HUES48 (cell line): ENCODE results near the gene RPTOR.

ENCODE experiments used
- H3K27ac ChIP-seq: one replicate; pipeline ENCODE4 v1.7.0; 2013; ENCODE audit warnings: low read depth, low read length, inconsistent platforms
- H3K27me3 ChIP-seq: 2 replicates; pipeline ENCODE4 v1.6.1; 2013; ENCODE audit warnings: mild to moderate bottlenecking, low read length; ENCODE audit not compliant: control insufficient read depth, insufficient read depth
- H3K36me3 ChIP-seq: 2 replicates; pipeline ENCODE4 v1.6.1; 2013; ENCODE audit warnings: low read length; ENCODE audit not compliant: control insufficient read depth, insufficient read depth
- H3K4me1 ChIP-seq: 2 replicates; pipeline ENCODE4 v1.6.1; 2013; ENCODE audit warnings: mild to moderate bottlenecking, low read length; ENCODE audit not compliant: control insufficient read depth, insufficient read depth
- H3K4me3 ChIP-seq: 2 replicates; pipeline ENCODE4 v1.5.1; 2013; ENCODE audit warnings: mild to moderate bottlenecking, low read depth, low read length
- H3K9ac ChIP-seq: 2 replicates; pipeline ENCODE4 v1.6.1; 2013; ENCODE audit warnings: mild to moderate bottlenecking, low read depth, low read length, moderate library complexity
- H3K9me3 ChIP-seq: 2 replicates; pipeline ENCODE4 v1.6.1; 2013; ENCODE audit warnings: low read length; ENCODE audit not compliant: control insufficient read depth, insufficient read depth

Gene RPTOR

DNA sequence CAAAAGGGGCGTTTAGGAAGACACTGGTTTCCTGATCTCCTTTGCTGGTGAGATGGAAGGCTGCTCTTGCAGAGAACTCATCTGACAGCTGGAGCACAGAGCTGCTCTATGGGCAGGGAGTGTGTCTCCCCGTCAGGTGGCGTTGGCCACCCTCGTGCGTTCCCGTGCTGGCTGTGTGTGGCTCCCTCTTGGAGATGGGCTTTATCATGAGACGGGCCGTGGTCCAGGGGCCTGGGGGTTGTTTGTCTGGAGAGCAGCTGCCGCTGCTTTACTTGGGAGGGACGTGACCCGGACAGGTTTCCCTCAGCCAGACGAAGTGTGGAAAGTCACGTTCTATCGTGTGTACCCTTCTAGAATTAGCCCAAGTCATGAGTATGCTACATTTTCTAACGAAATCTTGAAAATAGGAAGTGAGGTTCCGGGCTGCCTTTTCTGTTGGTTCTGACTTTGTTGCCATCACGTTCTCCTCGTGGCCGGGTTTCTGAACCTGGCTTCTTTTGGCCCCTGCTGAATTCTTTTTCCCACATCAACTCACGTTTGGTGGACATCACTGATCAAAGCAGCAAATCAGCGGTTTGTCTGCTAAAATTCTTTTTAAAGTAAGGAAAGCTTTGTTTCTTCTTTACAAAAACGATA, 341.4 kb downstream of the RPTOR start:
- H3K27me3 ChIP-seq: no peaks in the 10 kb centered on the region
- H3K27ac ChIP-seq: no peak overlapping the region
- H3K36me3 ChIP-seq: 0 out of 2 replicates have a peak, but pooled peaks cover 17% of the 10 kb centered on the region
- H3K9ac ChIP-seq: no peak overlapping the region
- H3K4me3 ChIP-seq: no peak overlapping the region
- H3K9me3 ChIP-seq: no peaks in the 10 kb centered on the region
- no peaks in the 10 kb centered on the region for H3K4me1 ChIP-seq

DNA sequence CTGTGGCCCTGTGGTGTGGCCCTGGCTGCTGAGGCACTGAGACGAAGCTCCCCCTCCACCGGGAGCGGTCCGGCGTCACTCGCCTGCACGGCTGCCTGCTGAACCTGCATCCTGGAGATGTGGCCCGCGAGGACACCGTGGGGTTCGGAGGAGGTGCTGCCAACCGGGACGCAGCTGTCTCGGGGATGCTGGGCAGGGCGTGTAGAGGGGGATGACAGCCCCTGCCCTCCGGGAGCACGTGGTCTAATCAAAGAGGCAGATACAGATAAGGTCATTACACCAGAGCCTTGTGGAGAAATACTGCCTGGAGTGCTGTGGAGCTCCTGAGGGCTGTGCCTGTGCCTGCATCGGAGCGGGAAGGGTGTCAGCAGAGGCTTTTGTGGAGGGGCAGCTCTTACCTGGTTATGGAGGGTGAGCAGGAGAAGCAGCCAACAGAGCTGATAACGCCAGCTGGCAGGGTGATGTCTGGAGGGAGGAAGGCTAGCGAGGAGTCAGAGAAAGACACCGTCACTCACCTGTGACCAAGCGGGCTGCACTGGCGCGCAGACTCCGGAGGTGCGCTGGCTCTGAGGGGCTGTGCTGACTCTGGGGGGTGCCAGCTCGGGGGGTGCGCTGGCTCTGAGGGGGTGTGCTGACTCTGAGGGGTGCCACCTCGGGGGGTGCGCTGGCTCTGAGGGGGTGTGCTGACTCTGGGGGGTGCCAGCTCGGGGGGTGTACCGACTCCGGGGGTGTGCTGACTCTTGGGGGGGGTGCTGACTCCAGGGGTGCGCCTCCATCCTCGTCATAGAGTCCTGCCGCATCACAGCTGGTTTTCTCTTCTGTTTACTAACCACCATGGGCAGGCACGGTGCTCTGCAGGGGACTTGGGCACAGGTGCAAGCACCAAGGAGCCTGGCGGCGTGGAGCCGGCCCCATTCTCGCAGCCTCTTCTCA, 342.3 kb downstream of the RPTOR start:
- no peaks in the 10 kb centered on the region for H3K27me3 ChIP-seq
- H3K27ac ChIP-seq: no peak overlapping the region
- 0 out of 2 replicates have a peak, but pooled peaks cover 20% of the 10 kb centered on the region for H3K36me3 ChIP-seq

DNA sequence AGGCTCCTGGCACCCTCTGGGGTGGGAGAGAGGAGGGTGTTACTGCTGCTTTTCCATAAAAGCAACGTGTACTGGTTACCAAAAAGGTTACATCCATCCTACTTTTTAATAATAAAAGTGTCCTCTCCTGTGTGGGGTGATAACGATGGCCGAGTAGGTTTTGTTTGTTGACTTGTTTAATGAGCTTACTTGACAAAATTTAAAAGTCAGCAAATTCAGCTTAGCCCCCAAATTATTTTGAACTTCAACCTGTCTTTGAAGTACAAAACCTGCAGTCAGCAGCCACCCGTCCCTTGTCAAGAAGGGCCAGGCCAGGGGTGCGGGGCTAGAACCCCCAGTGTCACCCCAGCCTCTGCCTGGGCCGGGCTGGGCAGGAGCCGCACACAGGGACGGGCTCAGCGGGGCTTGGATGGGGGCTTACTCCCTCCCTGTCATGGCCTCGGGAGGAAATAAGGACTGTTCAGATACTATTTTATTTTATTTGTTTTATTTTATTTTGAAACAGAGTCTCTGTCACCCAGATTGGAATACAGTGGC, 343.1 kb downstream of the RPTOR start:
- H3K27ac ChIP-seq: no peak overlapping the region
- no peak overlapping the region for H3K9ac ChIP-seq

More for the DNA sequence above, 342.3 kb downstream of the RPTOR start:
- H3K4me3 ChIP-seq: no peak overlapping the region
- H3K9ac ChIP-seq: no peak overlapping the region
- no peaks in the 10 kb centered on the region for H3K9me3 ChIP-seq
- no peaks in the 10 kb centered on the region for H3K4me1 ChIP-seq

DNA sequence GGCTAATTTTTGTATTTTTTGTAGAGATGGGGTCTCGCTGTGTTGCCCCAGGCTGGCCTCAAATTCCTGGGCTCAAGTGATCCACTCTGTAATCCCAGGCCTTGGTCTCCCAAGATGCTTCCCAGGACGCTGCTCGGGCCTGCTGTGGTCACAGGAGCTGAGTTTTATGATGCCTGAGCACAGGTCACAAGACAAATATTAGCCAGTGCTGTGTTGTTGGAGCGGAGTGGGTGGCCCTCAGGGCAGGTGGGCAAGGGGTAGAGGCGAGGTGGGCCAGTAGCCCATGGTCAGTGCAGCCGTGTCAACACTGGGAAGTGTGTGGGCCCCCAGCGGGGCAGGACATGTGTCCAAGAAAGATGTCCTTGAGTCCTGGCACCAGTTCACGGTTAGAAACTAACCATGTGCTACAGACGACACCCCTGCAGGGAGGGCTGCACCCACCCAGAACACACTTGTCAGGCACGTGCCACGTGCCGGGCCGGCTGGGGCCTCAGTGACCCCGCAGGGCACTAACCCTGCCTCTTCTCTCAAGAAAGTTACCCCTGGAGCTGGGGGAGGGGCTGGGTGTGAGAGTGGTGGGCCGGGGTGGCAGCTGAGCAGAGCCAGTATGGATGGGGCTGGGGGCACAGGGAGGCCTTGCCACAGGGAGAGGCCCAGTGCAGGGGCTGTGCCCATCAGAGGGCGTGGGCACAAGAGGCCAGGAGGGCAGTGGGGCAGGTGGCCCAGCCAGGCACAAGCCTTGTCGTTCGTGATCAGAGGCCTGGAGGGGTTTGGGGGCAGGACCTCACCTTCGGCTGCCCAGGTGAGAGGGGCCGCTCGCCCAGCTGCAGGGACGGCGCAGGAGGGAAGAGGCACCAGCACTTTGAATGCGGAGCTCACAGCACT, 343.9 kb downstream of the RPTOR start:
- Histone ChIP-seq H3K27me3 (no peaks in the 10 kb centered on the region), H3K9ac (no peak overlapping the region), H3K36me3 (peaks cover 34% of the 10 kb centered on the region), H3K27ac (no peak overlapping the region), H3K4me1 (no peaks in the 10 kb centered on the region), H3K4me3 (no peak overlapping the region), H3K9me3 (no peaks in the 10 kb centered on the region)

More for the DNA sequence above, 343.1 kb downstream of the RPTOR start:
- H3K4me3 ChIP-seq: no peak overlapping the region
- no peaks in the 10 kb centered on the region for H3K4me1 ChIP-seq
- H3K9me3 ChIP-seq: no peaks in the 10 kb centered on the region
- H3K36me3 ChIP-seq: peaks cover 28% of the 10 kb centered on the region; the same call in 1 of the 2 replicates
- no peaks in the 10 kb centered on the region for H3K27me3 ChIP-seq

DNA sequence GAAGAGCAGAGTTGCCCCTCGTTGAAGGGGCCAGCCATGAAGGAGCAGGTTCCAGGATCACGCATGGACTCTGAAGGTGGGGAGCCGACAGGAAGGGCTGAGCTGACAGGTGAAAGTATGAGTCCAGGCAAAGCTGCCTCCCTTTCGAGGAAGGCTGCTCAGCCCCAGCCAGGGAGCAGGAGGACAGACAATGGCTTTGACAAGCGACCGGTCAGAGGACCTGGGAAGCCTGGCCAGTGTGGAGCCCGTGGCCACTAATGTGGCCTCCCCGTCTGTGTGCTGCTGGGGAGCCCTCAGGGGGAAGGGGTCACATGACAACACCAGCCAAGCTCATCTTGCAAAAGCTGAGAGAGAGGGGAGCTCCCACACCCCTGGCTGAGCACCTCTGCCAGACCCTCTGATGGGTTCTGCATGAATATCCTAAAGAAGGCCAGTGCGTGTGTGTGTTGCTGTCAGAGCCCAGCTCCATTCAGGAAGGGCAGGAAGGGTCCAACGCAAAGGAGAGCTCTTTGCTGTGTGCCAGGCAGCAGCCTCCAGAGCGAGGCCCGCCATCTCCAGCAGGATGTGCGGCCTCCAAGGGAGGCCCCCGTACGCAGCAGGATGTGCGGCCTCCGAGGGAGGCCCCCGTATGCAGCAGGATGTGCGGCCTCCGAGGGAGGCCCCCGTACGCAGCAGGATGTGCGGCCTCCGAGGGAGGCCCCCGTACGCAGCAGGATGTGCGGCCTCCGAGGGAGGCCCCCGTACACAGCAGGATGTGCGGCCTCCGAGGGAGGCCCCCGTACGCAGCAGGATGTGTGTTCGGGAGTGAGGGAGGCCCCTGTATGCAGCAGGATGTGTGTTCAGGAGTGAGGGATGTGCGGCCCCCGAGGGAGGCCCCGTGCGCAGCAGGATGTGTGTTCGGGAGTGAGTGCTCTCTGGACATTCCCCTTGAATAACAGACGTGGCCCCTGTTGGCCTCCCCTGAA, 344.9 kb downstream of the RPTOR start:
- Histone ChIP-seq H3K9ac (no peak overlapping the region), H3K27me3 (no peaks in the 10 kb centered on the region), H3K27ac (no peak overlapping the region), H3K36me3 (peaks cover 37% of the 10 kb centered on the region), H3K4me1 (no peaks in the 10 kb centered on the region), H3K4me3 (no peak overlapping the region), H3K9me3 (no peaks in the 10 kb centered on the region)

DNA sequence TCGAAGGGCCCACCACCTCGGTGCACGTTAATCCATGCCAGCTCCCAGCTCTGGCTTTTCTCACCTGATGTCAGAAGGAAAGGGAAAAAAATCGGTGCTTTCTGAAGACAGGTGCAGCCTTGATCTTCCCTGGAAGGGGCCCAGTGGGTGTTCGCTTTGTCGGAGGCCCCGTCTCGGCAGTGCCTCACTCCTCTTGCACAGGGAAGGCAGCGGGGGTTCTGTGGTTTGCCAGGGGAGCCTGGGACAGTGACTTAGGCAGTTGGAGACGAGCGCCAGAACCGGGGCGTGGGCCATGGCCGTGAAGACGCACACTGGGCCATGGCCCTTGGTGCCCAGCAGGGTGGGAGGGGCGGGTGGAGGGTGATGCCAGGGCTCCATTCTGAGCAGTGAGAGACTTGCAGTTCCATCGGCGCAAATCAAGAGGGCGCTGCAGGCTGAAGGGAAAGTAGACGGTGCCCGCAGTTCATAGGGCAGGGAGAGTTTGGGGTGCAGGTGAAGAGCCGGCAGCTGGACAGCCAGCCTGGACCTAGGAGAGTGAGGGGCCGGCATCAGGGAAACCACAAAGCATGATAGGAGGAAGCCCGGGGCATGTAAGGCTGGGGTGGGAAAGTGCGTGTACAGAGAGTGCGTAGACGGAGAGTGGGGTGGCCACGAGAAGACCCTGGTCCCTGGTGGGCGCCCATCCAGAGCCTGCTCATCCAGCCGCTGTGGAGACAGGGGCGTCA, 345.7 kb downstream of the RPTOR start:
- peaks cover 35% of the 10 kb centered on the region for H3K36me3 ChIP-seq
- no peaks in the 10 kb centered on the region for H3K27me3 ChIP-seq
- H3K4me3 ChIP-seq: no peak overlapping the region
- H3K27ac ChIP-seq: no peak overlapping the region
- H3K9ac ChIP-seq: no peak overlapping the region
- H3K4me1 ChIP-seq: no peaks in the 10 kb centered on the region
- no peaks in the 10 kb centered on the region for H3K9me3 ChIP-seq

DNA sequence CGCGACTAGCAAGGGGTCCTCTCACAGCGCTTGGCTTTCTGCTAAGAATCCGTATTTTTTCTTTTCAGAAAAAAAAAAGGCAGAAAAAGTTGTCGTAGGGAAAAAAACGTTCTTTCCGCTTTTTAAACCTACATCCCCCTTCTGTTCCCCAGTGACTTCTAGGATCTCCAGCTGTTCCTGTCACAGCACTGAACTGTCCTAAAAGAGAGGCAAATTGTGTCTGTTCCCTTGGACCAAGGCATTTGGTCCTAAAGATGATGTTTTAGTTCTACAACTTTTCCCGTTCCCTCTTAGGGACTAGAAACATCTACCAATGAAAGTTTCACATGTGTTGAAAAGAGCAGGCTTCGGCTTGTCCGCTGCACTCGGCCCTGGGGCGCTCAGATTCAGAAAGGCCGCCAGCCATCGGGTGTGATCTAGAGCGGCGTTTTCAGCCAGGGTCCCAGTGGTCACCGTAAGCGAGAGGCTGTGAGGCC, 346.3 kb downstream of the RPTOR start:
- Histone ChIP-seq H3K9me3 (no peaks in the 10 kb centered on the region), H3K9ac (no peak overlapping the region), H3K4me1 (no peaks in the 10 kb centered on the region), H3K4me3 (no peak overlapping the region), H3K36me3 (peaks cover 36% of the 10 kb centered on the region), H3K27me3 (no peaks in the 10 kb centered on the region), H3K27ac (peak overlapping the region; percentile 48)

DNA sequence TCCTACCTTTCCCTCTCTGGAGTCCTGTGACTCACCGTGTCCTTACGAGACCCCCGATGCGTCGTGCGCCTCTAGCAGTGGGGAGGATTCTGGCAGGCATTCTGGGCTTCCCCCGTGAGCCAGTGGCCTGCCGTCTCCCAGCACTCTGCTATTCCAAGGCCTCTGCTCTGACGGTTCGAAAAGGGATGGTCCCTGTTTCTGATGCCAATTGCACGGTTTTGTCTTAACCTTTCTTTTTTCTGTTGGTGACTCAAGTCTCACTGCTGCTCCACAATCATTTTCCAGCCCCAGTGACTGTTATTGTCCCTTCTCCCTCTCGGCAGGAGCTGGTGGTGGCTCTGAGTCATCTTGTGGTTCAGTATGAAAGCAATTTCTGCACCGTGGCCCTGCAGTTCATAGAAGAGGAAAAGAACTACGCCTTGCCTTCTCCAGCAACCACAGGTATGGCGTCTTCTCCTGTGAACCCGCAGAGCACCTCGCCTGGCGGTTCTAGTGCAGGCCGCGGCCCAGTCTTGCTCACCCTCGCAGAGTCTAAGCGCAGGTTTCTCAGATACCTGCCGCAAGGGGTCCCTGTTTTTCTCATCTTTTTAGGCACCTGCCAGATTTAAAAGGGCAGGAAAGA, 346.9 kb downstream of the RPTOR start:
- Histone ChIP-seq H3K27me3 (no peaks in the 10 kb centered on the region), H3K27ac (peak overlapping the region; percentile 52), H3K4me1 (no peaks in the 10 kb centered on the region), H3K9me3 (no peaks in the 10 kb centered on the region), H3K4me3 (no peak overlapping the region), H3K36me3 (peaks cover 37% of the 10 kb centered on the region), H3K9ac (no peak overlapping the region)
